ENCODE measurements around the gene GRM4.

Gene GRM4

GRCh38 chr6:33993653-33994471 is 152.0 kb downstream of the GRM4 start:
- DNase-seq (ENCODE audit: low spot score), result no peak

DNA sequence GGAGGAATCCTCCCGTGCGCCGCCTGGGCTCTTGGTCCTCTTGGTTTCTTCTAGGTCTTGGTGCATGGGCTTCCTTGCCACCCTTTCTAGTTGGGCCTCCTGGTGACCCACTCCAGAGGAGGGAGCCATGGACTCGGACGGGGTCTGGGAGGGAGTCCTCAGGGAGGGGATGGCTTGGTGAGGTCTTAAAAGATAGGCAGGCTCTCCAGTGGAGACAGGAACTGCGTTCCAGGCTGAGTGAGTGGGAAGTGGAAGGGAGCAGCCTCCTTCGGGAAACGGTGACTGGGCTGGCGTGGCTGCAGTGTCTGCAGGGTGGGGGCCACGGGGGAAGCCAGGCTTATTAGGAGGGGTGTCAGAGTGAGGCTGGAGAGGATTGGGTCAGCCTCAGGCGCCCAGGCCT is 152.8 kb downstream of the GRM4 start:
- no peak for DNase-seq (ENCODE audit: low spot score)

DNA sequence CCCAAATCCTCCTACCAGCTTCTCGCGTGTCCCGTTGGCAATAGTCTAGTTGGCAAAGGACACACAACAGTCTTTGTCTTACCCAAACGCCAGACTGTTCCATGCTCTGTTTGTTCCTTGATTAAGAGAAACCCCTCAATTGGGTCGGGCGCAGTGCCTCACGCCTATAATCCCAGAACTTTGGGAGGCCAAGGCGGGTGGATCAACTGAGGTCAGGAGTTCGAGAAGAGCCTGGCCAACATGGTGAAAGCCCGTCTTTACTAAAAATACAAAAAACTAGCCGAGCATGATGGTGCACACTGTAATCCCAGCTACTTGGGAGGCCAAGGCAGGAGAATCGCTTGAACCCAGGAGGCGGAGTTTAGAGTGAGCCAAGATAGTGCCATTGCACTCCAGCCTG is 153.7 kb downstream of the GRM4 start:
- DNase-seq (ENCODE audit: low spot score), result no peak

GRCh38 chr6:33991610-33992009 is 154.3 kb downstream of the GRM4 start:
- no peak for DNase-seq (ENCODE audit: low spot score)

GRCh38 chr6:33990061-33990541 is 155.8 kb downstream of the GRM4 start:
- DNase-seq (ENCODE audit: low spot score), result no peak

DNA sequence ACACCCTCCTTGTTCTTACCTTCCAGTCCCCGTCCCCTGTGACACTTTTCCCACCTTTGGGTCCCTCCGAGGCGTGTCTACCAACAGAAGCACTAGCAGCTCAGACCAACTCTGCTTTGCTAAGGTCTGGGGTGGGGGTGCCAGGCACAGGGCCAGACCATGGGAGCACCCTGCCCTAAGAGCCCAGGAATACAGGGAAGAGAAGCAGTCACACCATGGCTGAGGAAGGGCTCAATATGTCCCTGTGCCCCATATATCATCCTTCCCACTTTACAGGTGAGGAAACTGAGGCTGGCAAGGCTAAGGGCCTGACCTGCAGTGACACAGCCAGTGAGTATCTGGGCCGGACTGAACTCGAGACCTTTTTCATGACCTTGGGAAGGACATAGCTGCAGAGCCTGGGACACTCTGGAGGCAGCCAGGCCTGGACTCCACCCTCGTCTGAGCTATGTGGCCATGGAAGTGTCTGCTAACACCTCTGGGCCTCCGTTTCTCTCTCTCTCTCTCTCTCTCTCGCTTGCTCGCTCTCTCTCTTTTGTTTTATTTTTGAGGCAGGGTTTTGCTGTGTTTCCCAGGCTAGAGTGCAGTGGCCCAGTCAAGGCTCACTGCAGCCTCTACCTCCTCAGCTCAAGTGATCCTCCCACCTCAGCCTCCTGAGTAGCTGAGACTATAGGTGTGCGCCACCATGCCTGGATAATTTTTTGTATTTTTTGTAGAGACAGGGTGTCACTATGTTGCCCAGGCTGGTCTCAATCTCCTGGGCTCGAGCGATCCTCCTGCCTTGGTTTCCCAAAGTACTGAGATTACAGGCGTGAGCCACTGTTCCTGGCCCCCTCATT is 156.7 kb downstream of the GRM4 start:
- DNase-seq (ENCODE audit: low spot score), result no peak

GRCh38 chr6:33988121-33989015 is 157.5 kb downstream of the GRM4 start:
- DNase-seq (ENCODE audit: low spot score), result no peak

DNA sequence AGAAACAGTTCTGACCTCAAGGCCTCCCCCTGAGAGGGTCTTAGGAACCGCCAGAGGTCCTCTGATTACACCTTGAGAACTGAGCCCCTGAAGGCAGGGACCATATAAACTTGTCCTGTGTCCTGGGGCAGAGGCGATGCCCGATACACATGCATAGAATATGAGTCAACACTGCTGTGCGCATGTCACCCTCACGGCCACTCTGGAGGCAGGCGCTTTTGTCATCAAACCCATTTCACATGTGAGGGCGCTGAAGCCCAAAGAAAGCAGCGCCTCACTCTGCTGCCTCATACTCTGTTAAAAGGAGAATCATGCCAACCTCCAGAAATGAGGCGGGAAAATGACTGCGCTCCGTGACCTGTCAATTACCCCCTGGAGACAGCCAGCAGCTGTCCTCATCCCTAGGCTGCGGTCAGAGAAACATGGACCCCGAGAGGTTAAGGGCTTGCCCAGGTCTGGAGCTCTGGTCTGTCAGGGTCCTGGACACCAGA is 158.3 kb downstream of the GRM4 start:
- DNase-seq (ENCODE audit: low spot score), result no peak

- DNase-seq (ENCODE audit: low spot score), result no peak
These were observed 159.9 kb downstream of the GRM4 start for GRCh38 chr6:33985947-33986346.

- DNase-seq (ENCODE audit: low spot score), result no peak
These were observed 160.6 kb downstream of the GRM4 start for GRCh38 chr6:33985313-33985751.

- no peak for DNase-seq (ENCODE audit: low spot score)
These were observed 161.2 kb downstream of the GRM4 start for GRCh38 chr6:33984466-33985312.

GRCh38 chr6:33983721-33984465 is 162.0 kb downstream of the GRM4 start:
- no peak for DNase-seq (ENCODE audit: low spot score)

GRCh38 chr6:33983109-33983716 is 162.7 kb downstream of the GRM4 start:
- no peak for DNase-seq (ENCODE audit: low spot score)

GRCh38 chr6:33981861-33982260 is 164.0 kb downstream of the GRM4 start:
- DNase-seq (ENCODE audit: low spot score), result no peak

- DNase-seq (ENCODE audit: low spot score), result no peak
These were observed 164.5 kb downstream of the GRM4 start for GRCh38 chr6:33981421-33981820.

GRCh38 chr6:33980176-33981175 is 165.4 kb downstream of the GRM4 start:
- no peak for DNase-seq (ENCODE audit: low spot score)

DNA sequence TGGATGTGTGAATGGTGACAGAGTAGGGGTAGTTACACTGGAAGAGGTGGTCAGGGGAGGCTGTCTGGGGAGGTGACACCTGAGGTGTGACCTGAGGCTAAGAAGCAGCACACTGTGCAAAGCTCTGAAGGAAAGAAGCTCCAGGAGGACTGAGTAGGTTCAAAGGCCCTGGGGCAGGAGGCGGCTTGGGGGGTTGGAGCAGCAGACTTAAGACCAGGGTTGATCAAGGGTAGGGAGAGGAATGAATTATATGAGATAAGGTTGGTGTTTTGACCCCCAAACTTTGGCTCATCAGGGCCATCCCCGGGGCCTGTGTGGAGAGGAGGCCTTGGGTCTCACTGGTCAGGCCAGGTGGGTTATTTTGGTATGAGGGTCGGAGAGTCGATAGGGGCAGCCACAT is 166.1 kb downstream of the GRM4 start:
- no peak for DNase-seq (ENCODE audit: low spot score)

DNA sequence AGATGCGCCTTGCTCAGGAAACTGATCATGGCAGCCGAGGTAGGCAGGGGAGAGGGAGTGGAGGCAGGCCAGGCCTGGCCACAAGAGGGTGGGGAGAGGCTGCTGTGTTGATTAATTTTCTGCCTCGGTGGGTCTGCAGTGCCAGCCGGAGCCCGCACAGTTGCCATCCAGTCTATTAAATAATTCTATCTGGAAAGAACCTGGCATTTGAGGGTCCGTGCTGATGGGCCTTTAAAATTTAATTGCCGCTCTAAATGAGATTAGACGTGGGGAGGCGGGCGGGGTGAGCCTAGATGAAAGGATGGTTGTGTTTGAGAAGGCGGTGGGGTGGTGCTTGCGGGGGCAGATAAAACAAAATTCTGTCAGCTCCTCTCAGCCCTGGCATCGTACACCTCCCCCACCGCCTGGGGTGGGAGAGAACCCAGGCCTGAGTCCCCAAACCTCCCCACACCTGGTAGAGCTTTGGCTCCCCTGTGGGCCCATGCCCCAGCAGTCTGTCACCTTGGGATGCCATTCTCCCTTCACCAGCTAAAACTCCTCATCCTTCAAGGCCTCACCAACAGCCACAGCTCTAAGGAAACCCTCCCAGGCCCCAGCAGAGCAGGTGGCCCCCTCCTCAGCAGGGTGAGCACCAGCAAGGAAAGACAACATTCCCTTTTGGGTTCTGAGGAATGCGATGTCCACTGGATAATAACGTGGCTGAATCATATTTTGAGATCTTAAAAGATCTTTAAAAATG is 167.3 kb downstream of the GRM4 start:
- no peak for DNase-seq (ENCODE audit: low spot score)

Data from hepatic stellate cell (primary cell).